Peyer's patch (tissue), 4 donors: Measurements from ENCODE around the gene EPHA1.

Experiments
- CTCF ChIP-seq, 6 experiments: fragments of 450-650 bp in 4 of 6; fragments of 200-600 bp in 2 of 6; sonication (generic) in 1 of 6; IDR thresholded peaks; one replicate each; pipeline ENCODE4 v1.5.1; 2017 to 2019; ENCODE audit warnings: antibody characterized with exemption in 6 of 6, mild to moderate bottlenecking in 3 of 6, moderate library complexity in 1 of 6
- POLR2A ChIP-seq, 2 donors: fragments of 450-650 bp; IDR thresholded peaks; one replicate each; pipeline ENCODE4 v1.5.1; 2017; ENCODE audit warnings: antibody characterized with exemption in 2 of 2, mild to moderate bottlenecking in 2 of 2, moderate library complexity in 2 of 2

GRCh38 chr7:143394777-143395176, 13.9 kb downstream of the EPHA1 start:
- TF ChIP-seq CTCF (IDR thresholded peaks at IDR 0.05) (no peak), POLR2A (IDR thresholded peaks at IDR 0.05) (no peak)
